GM18873 (cell line): ENCODE measurements around the gene ALDH6A1.

Experiments
- ATAC-seq: cut with Tn5 transposase; IDR thresholded peaks from one replicate; pipeline ENCODE4 v1.9.1; 2021; ENCODE audit warnings: mild to moderate bottlenecking, moderate library complexity, moderate number of reproducible peaks; ENCODE audit not compliant: unreplicated experiment, low FRiP score

ALDH6A1 gene

GRCh38 chr14:74049876-74050495 is 34.3 kb downstream of the ALDH6A1 start:
- ATAC-seq = no peak

- ATAC-seq = no peak
Measured at GRCh38 chr14:74048281-74048680, 36.0 kb downstream of the ALDH6A1 start.

DNA sequence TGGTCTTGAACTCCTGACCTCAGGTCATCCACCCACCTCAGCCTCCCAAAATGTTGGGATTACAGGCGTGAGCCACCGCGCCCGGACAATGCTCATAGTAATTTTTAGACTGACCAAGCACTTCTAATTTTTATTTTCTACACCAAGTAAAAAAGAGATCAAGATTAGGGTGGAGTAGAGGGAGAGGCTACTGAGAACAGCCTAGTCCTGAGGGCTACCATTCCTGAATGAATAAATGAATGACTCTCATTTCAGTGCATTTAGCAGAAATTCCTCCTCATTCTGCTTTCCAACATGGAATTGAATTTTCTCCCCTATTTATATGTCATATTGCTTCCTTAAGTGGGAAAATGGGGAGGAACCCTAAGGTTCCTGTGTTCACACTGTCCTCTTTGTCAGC is 38.7 kb downstream of the ALDH6A1 start:
- ATAC-seq = no peak

- ATAC-seq = no peak
Measured at GRCh38 chr14:74042296-74042695, 42.0 kb downstream of the ALDH6A1 start.

- ATAC-seq = no peak
Measured at GRCh38 chr14:74038020-74038859, 46.0 kb downstream of the ALDH6A1 start.

- no peak for ATAC-seq
Measured at GRCh38 chr14:74035556-74035955, 48.7 kb downstream of the ALDH6A1 start.

- ATAC-seq = no peak
Measured at GRCh38 chr14:74034572-74034971, 49.7 kb downstream of the ALDH6A1 start.

GRCh38 chr14:74029136-74029535 is 55.1 kb downstream of the ALDH6A1 start:
- ATAC-seq = no peak

GRCh38 chr14:74022346-74022745 is 61.9 kb downstream of the ALDH6A1 start:
- no peak for ATAC-seq

DNA sequence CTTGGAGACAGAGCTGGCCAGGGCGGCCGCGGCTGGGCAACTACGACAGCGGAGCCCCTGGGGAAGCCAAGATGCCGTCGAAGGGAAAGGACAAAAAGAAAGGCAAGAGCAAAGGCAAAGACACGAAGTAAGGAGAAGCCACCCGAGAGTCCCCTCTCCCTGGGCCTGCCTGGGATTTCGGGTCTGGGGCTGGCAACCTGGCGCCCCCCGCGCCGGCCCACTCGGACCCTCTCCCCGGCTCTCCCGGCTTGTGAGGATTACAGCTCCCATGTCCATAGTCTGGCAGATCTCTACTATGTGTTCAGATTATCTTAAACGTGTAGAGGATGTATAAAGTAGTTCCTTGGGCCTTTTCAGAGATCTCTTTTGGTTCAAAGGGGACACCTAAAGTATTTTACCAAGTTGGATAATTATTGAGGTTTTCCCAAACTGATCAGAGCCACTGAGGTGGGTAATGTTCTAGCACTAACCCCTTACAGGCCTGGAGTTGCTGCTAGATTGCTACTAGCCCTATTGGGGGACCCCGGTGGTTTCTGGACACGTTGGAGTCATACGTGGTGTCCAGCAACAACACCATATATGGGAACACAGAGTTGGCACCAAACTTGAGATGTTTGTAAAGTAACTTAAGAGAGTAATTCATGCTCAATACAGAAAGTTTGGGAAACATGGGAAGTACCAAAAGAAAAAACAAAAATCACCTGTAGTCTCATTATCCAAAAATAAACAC is 64.7 kb downstream of the ALDH6A1 start:
- ATAC-seq = no peak

DNA sequence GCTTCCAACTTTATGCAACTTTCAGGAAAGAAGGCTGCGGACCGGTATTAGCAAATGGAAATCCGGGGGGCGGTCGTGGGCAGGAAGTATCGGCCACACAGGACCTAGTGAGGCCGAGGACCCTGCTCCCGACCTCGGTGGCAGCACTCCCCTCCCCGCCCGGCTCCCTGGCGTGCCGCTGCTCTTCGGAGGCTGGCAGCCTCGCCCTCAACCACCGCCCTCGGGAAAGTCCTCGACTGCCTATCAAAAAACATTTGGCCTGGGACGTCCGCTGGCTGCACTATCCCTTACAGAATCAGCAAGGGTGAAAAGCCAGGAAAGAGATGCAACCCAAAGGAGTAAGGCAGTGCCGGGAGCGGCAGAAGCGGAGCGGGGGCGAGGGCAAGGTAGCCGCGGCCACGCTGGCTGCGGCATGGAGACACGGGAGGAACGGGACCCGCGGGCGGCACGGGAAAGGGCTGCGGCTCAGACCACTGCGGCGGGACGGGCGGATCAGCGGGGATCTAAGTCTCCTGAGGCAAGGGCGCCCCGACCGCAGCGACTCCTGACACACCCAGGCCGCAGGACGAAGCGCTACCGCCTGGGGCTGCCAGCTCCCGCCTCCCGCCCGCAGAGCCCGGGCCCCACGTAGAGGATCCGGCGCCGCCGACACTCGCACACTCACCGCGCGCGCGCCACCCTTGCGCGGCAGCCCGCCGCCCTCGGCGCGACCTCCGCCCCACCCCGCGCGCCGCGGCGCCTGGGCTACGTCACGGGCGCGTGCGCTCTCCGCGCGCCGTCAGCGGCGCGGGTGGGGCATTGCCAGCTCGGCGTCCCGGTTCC is 65.5 kb downstream of the ALDH6A1 start, which contains the start of the genes BBOF1 and ENTPD5:
BBOF1 (plus strand) TSS at position 764 of the 822 bp plus-strand sequence. CDS start 130 bp downstream, outside the sequence.
ENTPD5 (minus strand) TSS at position 703 of the 822 bp plus-strand sequence. CDS start 31,186 bp downstream, outside the sequence.
- ATAC-seq = peak; percentile 56

GRCh38 chr14:74018174-74018585 is 66.1 kb downstream of the ALDH6A1 start:
- no peak for ATAC-seq

DNA sequence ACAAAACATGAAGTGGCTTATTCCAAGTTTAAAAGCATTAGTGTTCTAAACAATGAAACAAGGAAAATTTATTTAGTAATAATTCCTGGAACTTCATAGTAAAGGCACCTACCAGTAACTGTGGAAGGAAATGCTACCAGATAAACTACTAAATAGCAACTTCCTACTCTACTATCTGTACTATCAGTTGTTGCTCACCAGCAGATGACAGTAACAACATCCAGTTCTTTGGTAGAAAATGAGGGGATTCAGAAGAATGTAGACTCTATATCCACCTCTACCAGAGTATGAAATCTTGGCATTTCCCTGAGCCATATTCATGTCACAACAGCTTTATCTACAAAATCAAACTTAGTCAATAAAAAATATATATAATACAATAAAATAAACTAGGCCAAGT is 68.3 kb downstream of the ALDH6A1 start:
- no peak for ATAC-seq

- ATAC-seq = no peak
Measured at GRCh38 chr14:74015176-74015575, 69.1 kb downstream of the ALDH6A1 start.

GRCh38 chr14:74014299-74014698 is 70.0 kb downstream of the ALDH6A1 start:
- ATAC-seq = no peak

- no peak for ATAC-seq
Measured at GRCh38 chr14:74008843-74009499, 75.3 kb downstream of the ALDH6A1 start.
